Thyroid gland (tissue), 4 donors: Measurements from ENCODE around the gene TAT.

ENCODE experiments used
- POLR2A ChIP-seq, 2 donors: fragments of 450-650 bp; IDR thresholded peaks; one replicate each; pipeline ENCODE4 v1.6.1; 2017; ENCODE audit warnings: antibody characterized with exemption in 2 of 2, mild to moderate bottlenecking in 2 of 2, moderate library complexity in 1 of 2
- TF ChIP-seq, protein P1 (sequence below), 6 experiments: fragments of 200-600 bp in 3 of 6; fragments of 450-650 bp in 3 of 6; sonication (generic) in 3 of 6; IDR thresholded peaks; one replicate each; pipeline ENCODE4 v1.5.1; 2016 to 2019; ENCODE audit warnings: antibody characterized with exemption in 6 of 6, mild to moderate bottlenecking in 2 of 6, inconsistent platforms in 1 of 6, moderate library complexity in 1 of 6

DNA sequence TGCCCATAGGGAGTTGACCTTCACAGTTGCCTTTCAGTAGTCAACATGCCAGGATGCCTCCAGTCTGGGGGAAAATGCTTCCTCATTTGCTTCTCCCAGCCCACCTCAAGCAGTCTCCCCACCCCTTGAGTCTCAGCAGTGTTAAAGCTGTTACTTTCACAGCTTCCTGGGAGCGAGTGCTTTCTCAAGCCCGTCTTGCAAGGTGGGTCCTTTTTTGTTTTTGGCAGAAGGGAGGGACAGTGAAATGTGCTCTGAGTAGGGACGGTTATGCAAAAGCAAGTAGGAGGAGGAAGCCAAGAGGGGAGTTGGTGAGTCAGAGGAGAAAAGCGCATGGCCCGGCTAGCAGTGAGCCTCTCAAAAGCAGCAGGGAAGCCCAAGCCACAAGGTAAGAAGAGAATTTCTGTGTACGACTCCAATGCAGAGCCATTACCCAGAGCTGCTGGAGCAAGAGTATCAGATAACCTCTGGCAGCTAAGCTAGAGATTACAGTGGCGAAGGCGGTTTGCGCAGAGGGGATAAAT, 50.7 kb downstream of the TAT start, which contains the start of gene CHST4:
- TF ChIP-seq, protein P1, sequence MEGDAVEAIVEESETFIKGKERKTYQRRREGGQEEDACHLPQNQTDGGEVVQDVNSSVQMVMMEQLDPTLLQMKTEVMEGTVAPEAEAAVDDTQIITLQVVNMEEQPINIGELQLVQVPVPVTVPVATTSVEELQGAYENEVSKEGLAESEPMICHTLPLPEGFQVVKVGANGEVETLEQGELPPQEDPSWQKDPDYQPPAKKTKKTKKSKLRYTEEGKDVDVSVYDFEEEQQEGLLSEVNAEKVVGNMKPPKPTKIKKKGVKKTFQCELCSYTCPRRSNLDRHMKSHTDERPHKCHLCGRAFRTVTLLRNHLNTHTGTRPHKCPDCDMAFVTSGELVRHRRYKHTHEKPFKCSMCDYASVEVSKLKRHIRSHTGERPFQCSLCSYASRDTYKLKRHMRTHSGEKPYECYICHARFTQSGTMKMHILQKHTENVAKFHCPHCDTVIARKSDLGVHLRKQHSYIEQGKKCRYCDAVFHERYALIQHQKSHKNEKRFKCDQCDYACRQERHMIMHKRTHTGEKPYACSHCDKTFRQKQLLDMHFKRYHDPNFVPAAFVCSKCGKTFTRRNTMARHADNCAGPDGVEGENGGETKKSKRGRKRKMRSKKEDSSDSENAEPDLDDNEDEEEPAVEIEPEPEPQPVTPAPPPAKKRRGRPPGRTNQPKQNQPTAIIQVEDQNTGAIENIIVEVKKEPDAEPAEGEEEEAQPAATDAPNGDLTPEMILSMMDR (IDR thresholded peaks at IDR 0.05) = no peak
- TF ChIP-seq POLR2A (IDR thresholded peaks at IDR 0.05) = no peak
